ENCODE measurements around the gene SKP2.

The SKP2 gene

DNA sequence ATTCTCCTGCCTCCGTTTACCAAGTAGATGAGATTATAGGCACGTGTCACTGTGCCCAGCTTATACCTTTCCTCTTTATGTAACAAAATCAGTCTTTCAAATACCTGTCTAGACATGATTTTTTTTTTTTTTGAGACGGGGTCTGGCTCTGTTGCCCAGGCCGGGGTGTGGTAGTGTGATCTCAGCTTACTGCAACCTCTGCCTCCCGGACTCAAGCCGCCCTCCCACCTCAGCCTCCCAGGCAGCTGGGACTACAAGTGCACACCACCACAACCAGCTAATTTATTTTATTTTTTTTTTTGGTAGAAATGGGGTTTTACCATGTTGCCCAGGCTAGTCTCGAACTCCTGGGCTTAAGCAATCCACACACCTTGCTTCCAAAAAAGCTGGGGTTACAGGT lies 76.6 kb downstream of the SKP2 start:
- Mint-ChIP-seq H3K27me3 (no peaks in the 10 kb centered on the region), H3K4me1 (ENCODE audit: low read depth) (no peaks in the 10 kb centered on the region), H3K36me3 (ENCODE audit: low read depth) (peaks cover 14% of the 10 kb centered on the region), H3K4me3 (no peak overlapping the region), H3K27ac (no peak overlapping the region), H3K9me3 (no peaks in the 10 kb centered on the region)
- intact Hi-C loops (cut with micrococcal nuclease): no loop called here

DNA sequence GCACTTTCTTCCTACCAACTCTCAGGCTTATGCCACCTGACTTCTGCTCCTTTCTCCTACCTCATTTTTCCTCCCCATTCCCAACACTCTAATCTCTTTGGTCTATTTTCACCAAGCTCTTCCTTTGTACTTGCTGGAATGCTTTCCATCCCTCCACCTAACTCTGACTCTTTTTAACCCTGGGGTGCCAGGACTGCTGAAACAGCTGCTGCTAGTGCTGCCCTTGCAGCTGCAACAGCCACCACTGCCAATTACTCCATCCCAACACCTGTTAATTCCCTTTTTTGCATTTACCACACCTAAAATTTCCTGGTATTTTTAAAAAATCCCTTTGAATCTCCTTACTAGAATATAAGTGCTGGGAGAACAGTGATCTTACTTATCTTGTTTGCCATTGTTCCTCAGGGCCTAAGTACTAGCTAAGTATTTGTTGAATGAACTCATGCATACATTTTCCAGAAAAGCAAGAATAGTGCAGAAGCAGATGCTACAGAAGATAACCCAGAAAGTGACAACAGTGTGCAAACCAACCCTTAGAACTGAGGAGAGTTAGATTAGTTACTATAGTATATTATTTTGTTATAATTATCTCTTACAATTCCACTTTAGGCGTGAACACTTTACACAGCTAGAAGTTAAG lies 78.4 kb downstream of the SKP2 start:
- no peak overlapping the region for H3K4me3 Mint-ChIP-seq
- no peaks in the 10 kb centered on the region for H3K4me1 Mint-ChIP-seq (ENCODE audit: low read depth)
- H3K9me3 Mint-ChIP-seq: no peaks in the 10 kb centered on the region
- intact Hi-C loops (cut with micrococcal nuclease): no loop called here
- H3K27ac Mint-ChIP-seq: no peak overlapping the region
- H3K27me3 Mint-ChIP-seq: no peaks in the 10 kb centered on the region
- peaks cover 10% of the 10 kb centered on the region for H3K36me3 Mint-ChIP-seq (ENCODE audit: low read depth)

DNA sequence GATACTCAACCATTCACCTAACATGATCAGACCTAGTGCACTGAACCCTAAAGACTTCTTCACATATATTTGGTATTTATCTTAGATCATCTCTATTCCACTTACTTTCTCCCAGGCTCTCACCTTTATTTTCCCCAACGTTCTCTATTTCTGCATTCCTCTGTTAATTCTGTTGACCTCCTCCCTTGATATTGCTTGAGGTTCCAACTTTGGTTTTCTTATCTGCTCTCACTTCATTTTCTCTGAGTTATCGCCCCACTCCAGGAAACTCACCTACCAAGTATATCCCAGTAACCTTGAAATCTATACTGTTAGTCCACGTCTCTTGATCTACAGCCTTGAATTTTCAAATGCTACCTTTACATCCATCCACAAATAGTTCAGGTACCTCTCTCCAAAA lies 80.6 kb downstream of the SKP2 start:
- no peak overlapping the region for H3K27ac Mint-ChIP-seq
- intact Hi-C loops (cut with micrococcal nuclease): no loop called here
- peaks cover 9% of the 10 kb centered on the region for H3K4me1 Mint-ChIP-seq (ENCODE audit: low read depth)
- H3K27me3 Mint-ChIP-seq: no peaks in the 10 kb centered on the region
- H3K4me3 Mint-ChIP-seq: no peak overlapping the region
- no peaks in the 10 kb centered on the region for H3K9me3 Mint-ChIP-seq
- no peaks in the 10 kb centered on the region for H3K36me3 Mint-ChIP-seq (ENCODE audit: low read depth)
